Lower leg skin (tissue), 4 donors: ENCODE data around the gene TMEM163. TPM values are rescaled to one million over a fixed set of nuclear protein-coding genes. Genes with fewer than 3 reads are reported as not detected.

Experiments used
- DNase-seq, 2 donors: peaks; one replicate each; pipeline ENCODE4 v3.0.0-alpha.2; 2019; ENCODE audit warnings: low spot score in 2 of 2
- H3K4me3 ChIP-seq: fragments of 200-600 bp; sonication (generic); 2 replicates; pipeline ENCODE4 v1.5.1; 2017; ENCODE audit warnings: mild to moderate bottlenecking, low read depth; ENCODE audit not compliant: poor library complexity, severe bottlenecking
- CTCF ChIP-seq, 3 donors: fragments of 450-650 bp; IDR thresholded peaks; one replicate each; pipeline ENCODE4 v1.5.1; 2016; ENCODE audit warnings: antibody characterized with exemption in 3 of 3, mild to moderate bottlenecking in 3 of 3, moderate library complexity in 2 of 3
- POLR2A ChIP-seq, 2 donors: fragments of 450-650 bp; IDR thresholded peaks; one replicate each; pipeline ENCODE4 v1.6.1; 2016 to 2017; ENCODE audit warnings: antibody characterized with exemption in 2 of 2, mild to moderate bottlenecking in 1 of 2, moderate library complexity in 1 of 2
- WGBS, 2 donors: methylation state at CpG; one replicate each; pipeline ENCODE4 v1.1.5; 2018; 5-methylcytosine and 5-hydroxymethylcytosine counted together
- intact Hi-C: fragments of 100-400 bp; cut with DNase I; formaldehyde crosslinking; loops from one replicate; pipeline ENCODE4 v1.15.0; 2023; ENCODE audit warnings: low total_unique reads
- total RNA-seq, 4 donors: library from RNA; depleted of rRNA; stranded (reverse); fragments of >200 nt; gene quantifications; one replicate each; pipeline ENCODE4 v1.1.0, GENCODE V29; 2016

The TMEM163 gene
- total RNA-seq, 4 donors from 2014 or later = 0.19 to 0.46 TPM; not detected in 2

- no peak for DNase-seq
- TF ChIP-seq CTCF (IDR thresholded peaks at IDR 0.05) (no peak), POLR2A (IDR thresholded peaks at IDR 0.05) (no peak)
- H3K4me3 ChIP-seq = no peak overlapping the region
- 89 to 92% methylated on average over 4 of the region's 4 CpGs for WGBS, 2 donors
- intact Hi-C loops = no loop called here
Observed at GRCh38 chr2:134407154-134407890, 311.5 kb downstream of the TMEM163 start.

GRCh38 chr2:134406736-134407135 is 312.1 kb downstream of the TMEM163 start:
- no peak for DNase-seq
- TF ChIP-seq CTCF (IDR thresholded peaks at IDR 0.05) (no peak), POLR2A (IDR thresholded peaks at IDR 0.05) (no peak)
- H3K4me3 ChIP-seq = no peak overlapping the region
- intact Hi-C loops = no loop called here
- WGBS, 2 donors = 92 to 93% methylated on average over 3 of the region's 3 CpGs

GRCh38 chr2:134406311-134406710 is 312.5 kb downstream of the TMEM163 start:
- H3K4me3 ChIP-seq = no peak overlapping the region
- intact Hi-C loops = no loop called here
- DNase-seq = peak; percentile 67 to 86
- 60 to 63% methylated on average over 5 of the region's 5 CpGs for WGBS, 2 donors
- TF ChIP-seq POLR2A (IDR thresholded peaks at IDR 0.05) (no peak), CTCF (IDR thresholded peaks at IDR 0.05) (no peak)

Other genes starting within 250 kb of the TMEM163 start
- gene ACMSD, start 119.6 kb upstream of the TMEM163 start, total RNA-seq = not detected
- gene CCNT2, start 199.8 kb upstream of the TMEM163 start, total RNA-seq = 10 to 100 TPM; 26.2 to 43.1 (median 30.6) TPM